HepG2 (cell line): ENCODE measurements around the gene PGC. TPM values are rescaled to one million over a fixed set of nuclear protein-coding genes. Genes with fewer than 3 reads are reported as not detected.
A peak's percentile ranks its signal among the peaks of the same experiment; 100 is the strongest.

Experiments used
- ATAD3A ChIP-seq: sonication (generic); formaldehyde crosslinking; IDR thresholded peaks from 2 replicates; pipeline ENCODE4 v1.4.0; 2020; ENCODE audit warnings: missing genetic modification reagents
- DMAP1 ChIP-seq: IDR thresholded peaks from 2 replicates; pipeline ENCODE4 v1.6.1; 2016
- GPBP1L1 ChIP-seq: sonication (generic); formaldehyde crosslinking; IDR thresholded peaks from 2 replicates; pipeline ENCODE4 v1.5.0; 2020; ENCODE audit warnings: mild to moderate bottlenecking, missing genetic modification reagents
- HMG20B ChIP-seq: conservative IDR thresholded peaks from 2 replicates; pipeline ENCODE4 v1.6.1; 2016; ENCODE audit warnings: missing genetic modification reagents, missing compliant biosample characterization
- MIER3 ChIP-seq: IDR thresholded peaks from 2 replicates; pipeline ENCODE4 v1.6.1; 2016; ENCODE audit warnings: missing compliant biosample characterization, borderline replicate concordance
- MNT ChIP-seq: fragments of 450-650 bp; IDR thresholded peaks from 2 replicates; pipeline ENCODE4 v1.6.1; 2016
- RBM39 ChIP-seq: fragments of 200-400 bp; formaldehyde crosslinking; IDR thresholded peaks from one replicate; pipeline ENCODE4 v1.6.1; 2018; ENCODE audit warnings: antibody characterized with exemption, mild to moderate bottlenecking, low read depth, low read length; ENCODE audit not compliant: poor library complexity, severe bottlenecking
- SMYD3 ChIP-seq: sonication (generic); formaldehyde crosslinking; IDR thresholded peaks from 2 replicates; pipeline ENCODE4 v1.8.1; 2023; ENCODE audit warnings: mild to moderate bottlenecking, missing genetic modification reagents
- ZFP36L2 ChIP-seq: sonication (generic); formaldehyde crosslinking; IDR thresholded peaks from 2 replicates; pipeline ENCODE4 v1.4.0; 2020; ENCODE audit warnings: missing genetic modification reagents
- ZNF660 ChIP-seq: sonication (generic); formaldehyde crosslinking; IDR thresholded peaks from 2 replicates; pipeline ENCODE4 v1.5.1; 2020; ENCODE audit warnings: mild to moderate bottlenecking, low read depth, missing genetic modification reagents, borderline replicate concordance
- polyA plus RNA-seq, 8 experiments: library from polyadenylated mRNA; depleted of rRNA in 3 of 8; stranded (reverse) in 7 of 8; unstranded in 1 of 8; fragments of >200 nt; fragmentation: Illumina TruSeq in 4 of 8; extraction: Trizol in 4 of 8; gene quantifications; 2 replicates each; pipeline versions ENCODE4 v1.2.1 to v1.2.3, GENCODE V29; 2011 to 2016; ENCODE audit warnings: low read depth in 4 of 8, missing spikeins in 1 of 8, mixed read lengths in 1 of 8; ENCODE audit not compliant: insufficient read depth in 1 of 8
- total RNA-seq, 5 experiments: library from RNA; depleted of rRNA; stranded (reverse); fragments of >200 nt; fragmentation: Illumina TruSeq; extraction: Trizol; gene quantifications; 2 replicates each; pipeline ENCODE4 v1.2.3, GENCODE V29; 2016; ENCODE audit warnings: low read depth in 1 of 5
- TF ChIP-seq, protein P1 (sequence below), 2 experiments: fragments of 450-650 bp in 1 of 2; sonication (generic) in 1 of 2; formaldehyde crosslinking; IDR thresholded peaks; 2 replicates each; pipeline versions ENCODE4 v1.5.0 to v1.8.0; 2020 to 2022; ENCODE audit warnings: mild to moderate bottlenecking in 1 of 2, missing genetic modification reagents in 1 of 2
- TF ChIP-seq, protein P2 (sequence below): sonication (generic); formaldehyde crosslinking; IDR thresholded peaks from 2 replicates; pipeline ENCODE4 v1.5.1; 2020; ENCODE audit warnings: missing genetic modification reagents, mild to moderate bottlenecking, borderline replicate concordance
- TF ChIP-seq, protein P3 (sequence below): sonication (generic); formaldehyde crosslinking; IDR thresholded peaks from 2 replicates; pipeline ENCODE4 v1.4.0; 2020; ENCODE audit warnings: missing genetic modification reagents, borderline replicate concordance
- TF ChIP-seq, protein P4 (sequence below): sonication (generic); formaldehyde crosslinking; IDR thresholded peaks from 2 replicates; pipeline ENCODE4 v1.8.0; 2022; ENCODE audit warnings: mild to moderate bottlenecking, missing genetic modification reagents, borderline replicate concordance
- TF ChIP-seq, protein P5 (sequence below): sonication (generic); formaldehyde crosslinking; IDR thresholded peaks from 2 replicates; pipeline ENCODE4 v1.5.0; 2020; ENCODE audit warnings: missing genetic modification reagents, mild to moderate bottlenecking, borderline replicate concordance

Gene PGC
- total and polyA plus RNA-seq, 2 of the 13 experiments (the other 11 are each of a cell fraction or from before 2014, with no cell fraction given): 426 to 502 TPM

DNA sequence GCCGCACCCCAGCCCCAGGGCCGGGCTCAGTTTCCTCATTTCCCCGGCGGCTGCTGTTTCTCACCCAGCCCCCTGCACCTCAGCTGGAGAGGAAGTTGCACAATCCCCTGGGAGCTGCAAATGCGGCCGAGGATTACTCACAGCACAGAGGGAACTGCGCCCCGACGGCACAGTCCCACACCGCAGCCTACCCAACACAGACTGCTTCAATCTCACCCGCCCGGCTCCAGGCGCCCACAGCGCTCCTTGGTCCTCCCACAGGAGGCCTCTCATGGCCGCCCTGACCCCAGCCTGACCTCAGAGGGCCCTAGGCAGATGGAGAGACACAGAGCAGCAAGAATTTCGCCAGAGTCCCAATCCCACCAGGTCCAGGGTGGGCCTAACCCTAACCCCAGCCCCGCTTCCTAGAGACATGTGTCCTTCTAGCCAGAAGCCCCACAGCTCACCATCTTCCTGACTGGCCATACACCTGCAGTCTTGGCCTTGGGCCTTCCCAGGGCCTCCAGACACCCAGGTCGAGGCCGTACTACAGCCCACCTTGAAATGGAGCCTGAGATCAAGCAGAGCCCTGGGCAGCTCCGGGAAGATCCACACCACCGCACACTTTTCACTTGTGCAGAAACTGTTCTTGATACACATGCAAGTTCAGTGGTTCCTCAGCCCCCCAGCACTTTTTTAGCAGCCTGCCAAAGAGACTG is 23.5 kb downstream of the PGC start (continued):
- TF ChIP-seq, protein P1, sequence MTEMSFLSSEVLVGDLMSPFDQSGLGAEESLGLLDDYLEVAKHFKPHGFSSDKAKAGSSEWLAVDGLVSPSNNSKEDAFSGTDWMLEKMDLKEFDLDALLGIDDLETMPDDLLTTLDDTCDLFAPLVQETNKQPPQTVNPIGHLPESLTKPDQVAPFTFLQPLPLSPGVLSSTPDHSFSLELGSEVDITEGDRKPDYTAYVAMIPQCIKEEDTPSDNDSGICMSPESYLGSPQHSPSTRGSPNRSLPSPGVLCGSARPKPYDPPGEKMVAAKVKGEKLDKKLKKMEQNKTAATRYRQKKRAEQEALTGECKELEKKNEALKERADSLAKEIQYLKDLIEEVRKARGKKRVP (CRISPR knock-in tag; IDR thresholded peaks at IDR 0.05): peak in 1 of 2 experiments; percentile 65; a peak in 1 of 4 replicates
- no peak for TF ChIP-seq ZFP36L2
- no peak for TF ChIP-seq ZNF660 (CRISPR knock-in tag)
- TF ChIP-seq, protein P2, sequence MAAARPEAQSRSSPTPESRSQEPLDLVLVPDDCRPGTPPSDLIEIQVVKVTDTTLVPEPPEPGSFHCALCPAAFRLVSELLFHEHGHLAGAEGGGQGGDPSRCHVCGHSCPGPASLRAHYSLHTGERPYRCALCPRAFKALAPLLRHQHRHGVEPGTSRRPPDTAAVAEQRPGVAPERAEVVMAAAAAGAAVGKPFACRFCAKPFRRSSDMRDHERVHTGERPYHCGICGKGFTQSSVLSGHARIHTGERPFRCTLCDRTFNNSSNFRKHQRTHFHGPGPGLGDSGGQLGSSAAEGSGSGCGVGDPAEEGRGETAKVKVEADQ (CRISPR knock-in tag): peak; percentile 71; the same call in 1 of the 2 replicates
- TF ChIP-seq, protein P3, sequence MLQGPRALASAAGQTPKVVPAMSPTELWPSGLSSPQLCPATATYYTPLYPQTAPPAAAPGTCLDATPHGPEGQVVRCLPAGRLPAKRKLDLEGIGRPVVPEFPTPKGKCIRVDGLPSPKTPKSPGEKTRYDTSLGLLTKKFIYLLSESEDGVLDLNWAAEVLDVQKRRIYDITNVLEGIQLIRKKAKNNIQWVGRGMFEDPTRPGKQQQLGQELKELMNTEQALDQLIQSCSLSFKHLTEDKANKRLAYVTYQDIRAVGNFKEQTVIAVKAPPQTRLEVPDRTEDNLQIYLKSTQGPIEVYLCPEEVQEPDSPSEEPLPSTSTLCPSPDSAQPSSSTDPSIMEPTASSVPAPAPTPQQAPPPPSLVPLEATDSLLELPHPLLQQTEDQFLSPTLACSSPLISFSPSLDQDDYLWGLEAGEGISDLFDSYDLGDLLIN (CRISPR knock-in tag): 0 out of 2 replicates have a peak, but pooled peaks have one; percentile 32
- TF ChIP-seq GPBP1L1 (CRISPR knock-in tag): no peak
- no peak for TF ChIP-seq DMAP1
- 0 out of 2 replicates have a peak, but pooled peaks have one; percentile 37 for TF ChIP-seq HMG20B (CRISPR knock-in tag)
- no peak for TF ChIP-seq MNT
- TF ChIP-seq, protein P4, sequence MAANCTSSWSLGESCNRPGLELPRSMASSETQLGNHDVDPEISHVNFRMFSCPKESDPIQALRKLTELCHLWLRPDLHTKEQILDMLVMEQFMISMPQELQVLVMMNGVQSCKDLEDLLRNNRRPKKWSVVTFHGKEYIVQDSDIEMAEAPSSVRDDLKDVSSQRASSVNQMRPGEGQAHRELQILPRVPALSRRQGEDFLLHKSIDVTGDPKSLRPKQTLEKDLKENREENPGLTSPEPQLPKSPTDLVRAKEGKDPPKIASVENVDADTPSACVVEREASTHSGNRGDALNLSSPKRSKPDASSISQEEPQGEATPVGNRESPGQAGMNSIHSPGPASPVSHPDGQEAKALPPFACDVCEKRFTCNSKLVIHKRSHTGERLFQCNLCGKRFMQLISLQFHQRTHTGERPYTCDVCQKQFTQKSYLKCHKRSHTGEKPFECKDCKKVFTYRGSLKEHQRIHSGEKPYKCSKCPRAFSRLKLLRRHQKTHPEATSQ (CRISPR knock-in tag): no peak
- no peak for TF ChIP-seq SMYD3 (CRISPR knock-in tag)
- 0 out of 2 replicates have a peak, but pooled peaks have one; percentile 17 for TF ChIP-seq MIER3 (CRISPR knock-in tag)
- TF ChIP-seq, protein P5, sequence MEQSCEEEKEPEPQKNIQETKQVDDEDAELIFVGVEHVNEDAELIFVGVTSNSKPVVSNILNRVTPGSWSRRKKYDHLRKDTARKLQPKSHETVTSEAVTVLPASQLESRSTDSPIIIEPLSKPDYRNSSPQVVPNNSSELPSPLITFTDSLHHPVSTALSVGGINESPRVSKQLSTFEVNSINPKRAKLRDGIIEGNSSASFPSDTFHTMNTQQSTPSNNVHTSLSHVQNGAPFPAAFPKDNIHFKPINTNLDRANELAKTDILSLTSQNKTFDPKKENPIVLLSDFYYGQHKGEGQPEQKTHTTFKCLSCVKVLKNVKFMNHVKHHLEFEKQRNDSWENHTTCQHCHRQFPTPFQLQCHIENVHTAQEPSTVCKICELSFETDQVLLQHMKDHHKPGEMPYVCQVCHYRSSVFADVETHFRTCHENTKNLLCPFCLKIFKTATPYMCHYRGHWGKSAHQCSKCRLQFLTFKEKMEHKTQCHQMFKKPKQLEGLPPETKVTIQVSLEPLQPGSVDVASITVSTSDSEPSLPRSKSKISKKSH (CRISPR knock-in tag): peak; percentile 42; the same call in 1 of the 2 replicates
- no peak; the same call in 1 of the 2 replicates for TF ChIP-seq ATAD3A (CRISPR knock-in tag)
- no peak for TF ChIP-seq RBM39
